SU-DHL-6 (cell line): ENCODE data around the gene ERMN.
"Not testable (repeated sequence)": the region's sequence is repeated elsewhere in the genome, so short reads cannot be mapped to it uniquely, and the experiment has no call there.

ENCODE experiments used
- H2AFZ ChIP-seq: fragments of 200-600 bp; sonication (generic); 2 replicates; pipeline ENCODE4 v1.6.1; 2014; ENCODE audit warnings: low read depth, mild to moderate bottlenecking, moderate library complexity, mixed read lengths, antibody characterized with exemption, low read length; ENCODE audit not compliant: severe bottlenecking
- H3F3A ChIP-seq: fragments of 200-600 bp; shearing (Covaris generic); 2 replicates; pipeline ENCODE4 v1.6.0; 2016; ENCODE audit warnings: antibody characterized with exemption, mild to moderate bottlenecking; ENCODE audit not compliant: insufficient read depth
- H3K27ac ChIP-seq: fragments of 200-600 bp; sonication (generic); 2 replicates; pipeline ENCODE4 v1.5.1; 2016; ENCODE audit warnings: low read depth, mild to moderate bottlenecking, low read length, moderate library complexity, mixed read lengths
- H3K27me3 ChIP-seq: fragments of 200-600 bp; sonication (generic), shearing (Covaris generic); 2 replicates; pipeline ENCODE4 v1.6.0; 2014; ENCODE audit warnings: mild to moderate bottlenecking, low read length
- H3K36me3 ChIP-seq: fragments of 200-600 bp; sonication (generic); 2 replicates; pipeline ENCODE4 v1.6.1; 2014; ENCODE audit warnings: mild to moderate bottlenecking, low read length, mixed read lengths
- H3K4me2 ChIP-seq: fragments of 300-600, 200-600 bp; shearing (Covaris generic), sonication (generic); 2 replicates; pipeline ENCODE4 v1.6.0; 2014; ENCODE audit warnings: low read length, low read depth, mild to moderate bottlenecking; ENCODE audit not compliant: poor library complexity, severe bottlenecking
- H3K4me3 ChIP-seq: fragments of 200-600 bp; sonication (generic); 2 replicates; pipeline ENCODE4 v1.5.1; 2014; ENCODE audit warnings: antibody characterized with exemption, low read length, mild to moderate bottlenecking, mixed read lengths; ENCODE audit not compliant: insufficient read depth, poor library complexity, severe bottlenecking
- H3K79me2 ChIP-seq: fragments of 200-600 bp; sonication (generic); 2 replicates; pipeline ENCODE4 v1.6.1; 2014; ENCODE audit warnings: mild to moderate bottlenecking, low read length, moderate library complexity; ENCODE audit not compliant: insufficient read depth
- H3K9ac ChIP-seq: fragments of 200-600 bp; sonication (generic); 2 replicates; pipeline ENCODE4 v1.7.0; 2014; ENCODE audit warnings: mild to moderate bottlenecking, low read length
- H3K9me2 ChIP-seq: fragments of 200-600 bp; sonication (generic); replicated peaks from 2 replicates; pipeline ENCODE4 v1.6.1; 2014; ENCODE audit warnings: low read length; ENCODE audit not compliant: insufficient read depth
- H3K9me3 ChIP-seq: fragments of 200-600 bp; sonication (generic); 2 replicates; pipeline ENCODE4 v1.6.1; 2014; ENCODE audit warnings: low read length, mixed read lengths; ENCODE audit not compliant: insufficient read depth
- H4K20me1 ChIP-seq: fragments of 200-600 bp; sonication (generic); 2 replicates; pipeline ENCODE4 v1.6.1; 2014; ENCODE audit warnings: low read depth, mild to moderate bottlenecking, antibody characterized with exemption, low read length, moderate library complexity, mixed read lengths
- EZH2phosphoT487 ChIP-seq: fragments of 200-600 bp; sonication (generic), shearing (Covaris generic); conservative IDR thresholded peaks from 2 replicates; pipeline ENCODE4 v1.6.1; 2018; ENCODE audit warnings: mild to moderate bottlenecking, antibody characterized with exemption, low read length, moderate library complexity, mixed read lengths
- TF ChIP-seq, protein P1 (sequence below): fragments of 200-600 bp; sonication (generic); IDR thresholded peaks from one replicate; pipeline ENCODE4 v1.5.1; 2017; ENCODE audit warnings: antibody characterized with exemption, mild to moderate bottlenecking, low read length, moderate library complexity; ENCODE audit not compliant: insufficient read depth, poor library complexity, severe bottlenecking

Gene ERMN

DNA sequence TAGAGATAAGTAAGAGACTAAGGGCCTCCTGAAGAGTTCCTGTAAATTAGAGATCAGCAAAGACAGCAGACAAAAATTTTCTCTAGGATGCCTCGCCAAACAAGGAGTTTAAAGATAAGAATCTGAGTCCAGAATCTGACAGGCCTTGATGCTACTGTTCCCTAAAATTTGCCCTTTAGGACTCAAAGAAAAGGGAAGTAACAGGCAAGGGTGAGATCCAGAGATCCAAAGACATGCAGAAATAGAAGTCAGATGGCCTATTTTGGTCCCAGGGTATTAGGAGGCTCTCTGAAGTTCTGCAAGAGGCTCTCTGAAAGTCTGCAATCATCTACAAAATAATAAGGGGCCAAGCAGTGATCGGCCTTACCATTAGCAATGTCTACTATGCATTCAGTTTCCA is 35.1 kb downstream of the ERMN start:
- no peaks in the 10 kb centered on the region for H3K36me3 ChIP-seq
- H3K9me3 ChIP-seq = no peaks in the 10 kb centered on the region
- H3K9me2 ChIP-seq = no peaks in the 10 kb centered on the region
- no peaks in the 10 kb centered on the region for H3K79me2 ChIP-seq
- H2AFZ ChIP-seq = no peak overlapping the region
- no peaks in the 10 kb centered on the region for H3K27me3 ChIP-seq
- H3K4me2 ChIP-seq = no peak overlapping the region
- H3F3A ChIP-seq = no peaks in the 10 kb centered on the region
- no peak overlapping the region for H3K4me3 ChIP-seq
- TF ChIP-seq, protein P1, sequence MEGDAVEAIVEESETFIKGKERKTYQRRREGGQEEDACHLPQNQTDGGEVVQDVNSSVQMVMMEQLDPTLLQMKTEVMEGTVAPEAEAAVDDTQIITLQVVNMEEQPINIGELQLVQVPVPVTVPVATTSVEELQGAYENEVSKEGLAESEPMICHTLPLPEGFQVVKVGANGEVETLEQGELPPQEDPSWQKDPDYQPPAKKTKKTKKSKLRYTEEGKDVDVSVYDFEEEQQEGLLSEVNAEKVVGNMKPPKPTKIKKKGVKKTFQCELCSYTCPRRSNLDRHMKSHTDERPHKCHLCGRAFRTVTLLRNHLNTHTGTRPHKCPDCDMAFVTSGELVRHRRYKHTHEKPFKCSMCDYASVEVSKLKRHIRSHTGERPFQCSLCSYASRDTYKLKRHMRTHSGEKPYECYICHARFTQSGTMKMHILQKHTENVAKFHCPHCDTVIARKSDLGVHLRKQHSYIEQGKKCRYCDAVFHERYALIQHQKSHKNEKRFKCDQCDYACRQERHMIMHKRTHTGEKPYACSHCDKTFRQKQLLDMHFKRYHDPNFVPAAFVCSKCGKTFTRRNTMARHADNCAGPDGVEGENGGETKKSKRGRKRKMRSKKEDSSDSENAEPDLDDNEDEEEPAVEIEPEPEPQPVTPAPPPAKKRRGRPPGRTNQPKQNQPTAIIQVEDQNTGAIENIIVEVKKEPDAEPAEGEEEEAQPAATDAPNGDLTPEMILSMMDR = no peak
- no peak for TF ChIP-seq EZH2phosphoT487
- H3K27ac ChIP-seq = no peak overlapping the region
- H4K20me1 ChIP-seq = no peaks in the 10 kb centered on the region
- H3K9ac ChIP-seq = no peak overlapping the region

DNA sequence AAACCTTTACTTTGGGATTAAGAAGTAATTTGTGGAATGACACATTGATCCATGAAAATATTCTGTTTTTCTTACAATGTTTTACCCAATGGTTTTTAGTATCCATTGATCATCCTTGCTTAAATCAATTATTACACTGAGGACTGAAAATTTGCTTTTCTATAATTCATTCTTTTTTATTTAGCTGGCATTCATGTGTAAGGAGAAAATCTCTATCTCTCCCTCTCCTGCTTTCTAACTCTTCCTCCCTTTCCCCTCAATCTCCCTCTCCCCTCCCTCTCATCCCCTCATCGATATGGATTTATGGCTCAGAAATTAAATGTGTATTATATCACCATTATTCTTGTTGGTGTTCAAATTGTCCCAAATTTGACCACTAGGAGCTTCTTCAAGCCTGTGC is 38.5 kb downstream of the ERMN start:
- Histone ChIP-seq H3K9me2 (no peaks in the 10 kb centered on the region), H3K27ac (no peak overlapping the region), H3K4me2 (no peak overlapping the region), H3K27me3 (no peaks in the 10 kb centered on the region), H4K20me1 (no peaks in the 10 kb centered on the region), H3K36me3 (no peaks in the 10 kb centered on the region), H3K4me3 (no peak overlapping the region), H2AFZ (no peak overlapping the region), H3K9me3 (no peaks in the 10 kb centered on the region), H3K79me2 (no peaks in the 10 kb centered on the region), H3K9ac (no peak overlapping the region), H3F3A (no peaks in the 10 kb centered on the region)
- no peak for TF ChIP-seq EZH2phosphoT487
- TF ChIP-seq, protein P1 = no peak

DNA sequence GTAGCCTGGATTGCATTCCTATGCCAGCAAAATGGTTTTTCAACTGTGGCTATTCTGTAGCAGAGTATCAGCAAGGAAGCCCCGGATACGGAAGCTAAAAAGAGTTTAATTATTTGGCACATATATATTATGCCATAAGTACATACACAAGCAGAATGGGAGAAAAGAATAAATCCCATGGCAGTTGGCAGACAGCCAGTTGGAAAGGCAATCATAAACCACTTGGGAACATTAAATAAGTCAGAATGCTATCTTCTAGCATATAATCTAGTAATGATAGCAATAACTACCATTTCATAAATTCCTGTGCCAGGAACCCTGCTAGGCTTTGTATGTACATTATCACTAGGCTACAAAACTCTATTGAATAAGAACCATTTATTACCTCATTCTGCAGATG is 42.2 kb downstream of the ERMN start:
- Histone ChIP-seq H2AFZ (no peak overlapping the region), H3F3A (no peaks in the 10 kb centered on the region), H3K4me3 (no peak overlapping the region), H3K9me3 (no peaks in the 10 kb centered on the region), H3K79me2 (no peaks in the 10 kb centered on the region), H3K9ac (no peak overlapping the region), H3K27me3 (no peaks in the 10 kb centered on the region), H3K4me2 (no peak overlapping the region), H3K36me3 (no peaks in the 10 kb centered on the region), H3K27ac (no peak overlapping the region), H4K20me1 (no peaks in the 10 kb centered on the region), H3K9me2 (no peaks in the 10 kb centered on the region)
- no peak for TF ChIP-seq EZH2phosphoT487
- TF ChIP-seq, protein P1 = no peak

GRCh38 chr2:157281316-157281715 is 44.3 kb downstream of the ERMN start:
- no peak overlapping the region for H3K4me3 ChIP-seq
- H3K9me2 ChIP-seq = no peaks in the 10 kb centered on the region
- H4K20me1 ChIP-seq = no peaks in the 10 kb centered on the region
- H3K9me3 ChIP-seq = no peaks in the 10 kb centered on the region
- no peaks in the 10 kb centered on the region for H3K36me3 ChIP-seq
- H3K9ac ChIP-seq = no peak overlapping the region
- H3K27ac ChIP-seq = no peak overlapping the region
- no peak overlapping the region for H2AFZ ChIP-seq
- H3K27me3 ChIP-seq = no peaks in the 10 kb centered on the region
- H3K4me2 ChIP-seq = no peak overlapping the region
- no peak for TF ChIP-seq EZH2phosphoT487
- TF ChIP-seq, protein P1 = no peak
- H3F3A ChIP-seq = no peaks in the 10 kb centered on the region
- H3K79me2 ChIP-seq = no peaks in the 10 kb centered on the region

DNA sequence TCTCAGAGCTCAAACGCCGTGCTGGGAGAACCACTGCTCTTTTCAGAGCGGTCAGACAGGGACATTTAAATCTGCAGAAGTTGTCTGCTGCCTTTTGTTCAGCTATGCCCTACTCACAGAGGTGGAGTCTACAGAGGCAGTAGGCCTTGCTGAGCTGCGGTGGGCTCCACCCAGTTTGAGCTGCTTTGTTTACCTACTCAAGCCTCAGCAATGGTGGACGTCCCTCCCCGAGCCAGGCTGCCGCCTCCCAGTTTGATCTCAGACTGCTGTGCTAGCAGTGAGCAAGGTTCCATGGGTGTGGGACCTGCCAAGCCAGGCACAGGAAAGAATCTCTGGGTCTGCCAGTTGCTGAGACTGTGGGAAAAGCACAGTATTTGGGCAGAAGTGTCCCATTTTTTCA is 46.3 kb downstream of the ERMN start:
- not testable (repeated sequence) for H3K4me3 ChIP-seq, H3K9ac ChIP-seq, H3K9me3 ChIP-seq, H3K27me3 ChIP-seq, H3K79me2 ChIP-seq, H3K27ac ChIP-seq, H4K20me1 ChIP-seq, H2AFZ ChIP-seq, H3K4me2 ChIP-seq, H3F3A ChIP-seq, H3K36me3 ChIP-seq, H3K9me2 ChIP-seq
